GM19324 (cell line): ENCODE measurements around the gene ATXN7L3.
A peak's percentile ranks its signal among the peaks of the same experiment; 100 is the strongest.

Experiments
- ATAC-seq: cut with Tn5 transposase; IDR thresholded peaks from one replicate; pipeline ENCODE4 v1.9.1; 2021; ENCODE audit warnings: mild to moderate bottlenecking, moderate library complexity; ENCODE audit not compliant: unreplicated experiment, low FRiP score

The ATXN7L3 gene

DNA sequence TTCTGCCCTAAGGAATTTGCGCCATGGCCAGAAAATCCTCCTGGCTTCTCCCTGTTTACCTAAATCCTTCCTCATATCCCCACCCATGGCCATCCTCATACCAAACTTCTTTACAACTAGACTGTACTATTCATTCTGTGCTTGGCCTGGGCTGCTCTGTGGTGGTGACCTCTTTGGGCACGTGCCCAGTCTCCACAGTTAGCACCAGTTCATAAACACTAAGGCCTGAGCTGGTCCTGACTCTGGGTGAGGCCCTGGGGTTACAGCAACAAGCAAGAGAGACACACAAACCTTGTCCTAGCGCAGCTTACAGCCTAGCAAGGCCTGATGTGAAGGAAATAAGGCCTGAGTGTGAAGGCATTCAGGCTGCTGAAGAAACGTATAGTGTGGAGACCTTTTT lies 3.1 kb upstream of the ATXN7L3 start:
- ATAC-seq, result no peak

DNA sequence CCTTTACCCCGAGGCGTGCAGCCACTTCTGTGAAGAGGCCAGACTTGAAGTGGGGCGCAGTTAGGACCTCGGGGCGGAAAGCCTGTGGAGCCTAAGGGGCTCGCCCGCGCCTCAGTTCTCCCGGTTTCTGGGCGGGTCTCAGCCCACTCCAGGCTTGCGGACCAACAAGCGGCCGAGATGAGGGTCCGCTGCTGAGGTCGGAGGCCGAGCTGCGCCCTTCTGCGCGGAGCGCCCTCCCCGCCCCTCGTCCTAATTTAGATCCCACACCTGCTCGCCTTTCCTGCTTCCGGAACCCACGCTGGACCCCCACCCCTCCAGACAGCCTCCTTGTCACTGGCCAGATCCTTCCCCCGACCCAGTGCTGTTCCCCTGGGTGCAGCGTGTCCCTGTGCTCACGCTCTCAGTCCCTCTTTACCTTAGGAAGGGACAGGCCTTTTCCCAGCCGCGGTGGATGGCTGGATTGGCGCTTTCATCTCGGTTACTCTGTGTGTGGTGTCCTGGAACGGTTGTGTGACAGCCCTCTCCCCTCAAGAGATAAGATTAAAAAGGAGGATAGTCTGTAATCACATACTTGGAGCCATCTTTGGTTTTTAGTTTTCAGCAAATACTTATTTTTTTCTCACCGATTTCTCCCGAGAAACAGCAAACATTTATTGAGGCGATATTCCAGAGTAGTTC lies 933 bp upstream of the ATXN7L3 start:
- ATAC-seq, result no peak

DNA sequence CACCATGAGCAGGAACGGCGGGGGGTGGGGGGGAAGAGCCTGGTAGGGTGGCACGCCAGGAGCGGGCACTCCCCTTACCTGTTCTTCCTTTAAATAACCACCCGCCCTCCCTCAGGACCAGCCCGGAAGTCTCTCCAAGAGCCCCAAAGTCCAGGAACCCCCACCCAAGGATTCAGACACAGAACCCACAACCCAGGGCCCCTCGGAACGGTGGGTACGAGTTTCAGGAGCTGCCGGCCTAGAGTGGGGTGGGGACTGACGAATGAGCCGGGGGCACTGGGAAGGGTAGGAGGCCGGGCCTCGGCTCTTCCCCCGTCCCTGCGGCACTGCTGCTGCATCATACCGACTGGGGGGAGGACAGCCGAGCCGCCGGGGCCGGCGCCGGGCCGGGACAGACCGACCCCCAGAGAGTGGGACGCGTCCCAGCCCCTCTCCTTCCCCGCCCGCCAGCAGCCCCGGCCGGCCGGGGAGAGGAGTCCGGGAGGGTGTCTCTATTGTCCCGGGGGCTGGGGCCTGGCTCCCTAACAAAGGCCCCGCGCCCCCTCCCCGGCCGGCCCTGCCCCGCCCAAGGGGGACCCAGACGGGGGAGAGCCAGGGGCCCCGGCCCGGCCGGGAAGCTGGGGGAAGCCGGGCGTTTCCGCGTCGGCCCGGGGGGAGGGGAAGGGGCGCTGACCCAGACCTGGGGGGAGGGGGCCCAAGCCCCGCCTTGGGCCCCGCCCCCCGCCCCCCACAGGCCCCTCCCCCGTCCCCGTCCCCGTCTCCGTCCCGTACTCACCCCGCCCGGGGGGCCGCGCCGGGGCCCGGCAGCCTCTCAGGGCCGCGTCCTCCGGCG lies 747 bp downstream of the ATXN7L3 start:
- ATAC-seq, result peak; percentile 30

DNA sequence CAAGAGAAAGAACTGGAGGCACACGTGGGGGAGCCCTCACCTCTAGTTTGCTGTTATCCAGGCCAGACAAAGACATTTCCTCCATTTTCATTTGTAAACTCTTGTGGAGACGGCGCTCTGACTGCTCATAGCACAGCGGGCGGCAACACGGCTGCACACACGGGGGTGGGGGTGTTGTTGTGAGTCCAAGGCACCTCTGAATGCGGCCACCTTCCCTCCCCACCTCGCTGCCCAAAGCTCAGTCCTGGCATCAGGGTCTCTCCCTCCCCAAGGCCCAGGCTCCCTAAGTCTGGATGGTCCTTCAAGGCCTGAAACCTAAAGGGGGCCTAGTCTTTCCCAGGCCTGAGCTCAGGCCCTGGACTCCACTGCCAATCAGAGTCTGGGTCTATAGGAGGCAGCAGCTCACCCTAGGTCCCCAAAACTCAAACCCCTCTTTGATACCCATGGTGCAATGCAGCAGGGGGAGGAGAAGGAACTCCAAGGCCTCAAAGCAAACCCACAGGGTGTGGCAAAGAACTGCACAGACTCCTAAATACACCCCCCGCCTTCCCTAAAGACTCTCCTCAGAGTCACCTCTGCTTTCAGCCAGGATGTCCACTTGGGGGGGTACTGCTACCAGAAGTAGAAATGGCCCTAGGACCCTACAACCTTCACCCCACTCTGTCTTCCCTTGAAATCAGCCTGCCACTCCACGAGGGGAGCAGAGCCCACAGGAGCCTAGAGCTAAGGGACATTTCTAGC lies 1.5 kb downstream of the ATXN7L3 start:
- ATAC-seq, result no peak

DNA sequence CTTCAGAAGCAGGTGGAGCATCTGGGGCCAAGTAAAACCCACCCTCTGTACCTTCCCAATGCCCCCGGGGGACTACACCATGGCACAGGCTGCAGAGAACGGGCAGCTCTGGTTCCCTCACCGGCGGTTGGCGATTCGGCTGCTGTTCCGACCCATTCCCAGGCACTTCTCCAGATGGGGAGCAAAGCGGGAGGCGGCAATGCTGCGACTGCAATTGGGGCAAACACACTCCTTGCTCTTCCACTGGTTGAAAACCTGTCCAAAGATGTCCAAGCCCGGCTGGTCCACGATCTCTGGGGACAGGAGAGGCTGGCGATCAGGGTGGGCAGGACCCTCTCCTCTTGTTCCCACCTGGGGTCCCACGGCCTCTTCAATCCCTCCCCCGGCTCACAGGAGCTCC lies 2.6 kb downstream of the ATXN7L3 start:
- no peak for ATAC-seq

DNA sequence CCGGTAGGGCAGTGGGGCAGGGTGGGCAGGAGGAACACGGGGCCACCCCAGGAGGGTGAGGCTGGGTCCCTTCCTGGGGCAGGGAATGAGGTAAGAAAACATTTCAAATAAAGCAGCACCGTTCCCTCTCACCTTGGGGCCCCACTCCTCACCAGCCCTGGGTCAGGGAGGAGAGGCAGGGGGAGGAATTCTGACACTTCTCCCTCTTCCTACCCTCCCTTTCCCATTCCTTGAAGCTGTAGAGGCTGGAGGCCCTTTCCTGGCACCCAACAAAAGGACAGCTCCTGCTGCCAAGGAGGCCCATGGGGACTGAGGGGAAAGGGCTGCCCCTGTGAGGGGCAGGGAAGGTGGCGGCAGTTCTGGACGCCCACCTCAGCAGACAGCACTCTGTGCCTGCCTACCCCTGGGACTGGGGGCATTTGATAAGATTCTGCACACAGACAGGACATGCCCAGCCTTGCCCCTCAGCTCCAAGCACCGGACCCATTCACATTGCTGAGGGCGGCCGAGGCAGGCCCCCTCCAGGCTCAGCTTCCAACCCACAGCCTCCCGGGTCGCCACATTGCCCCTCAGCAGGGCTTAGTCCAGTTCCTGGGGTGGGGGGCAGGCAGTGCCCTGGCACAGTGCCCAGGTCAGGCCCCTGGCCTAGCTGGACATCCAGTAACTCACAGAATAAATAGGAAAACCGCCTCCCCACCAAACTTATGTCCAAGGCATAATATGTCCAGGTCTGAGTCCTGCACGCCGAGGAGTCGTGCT lies 6.2 kb downstream of the ATXN7L3 start:
- no peak for ATAC-seq

DNA sequence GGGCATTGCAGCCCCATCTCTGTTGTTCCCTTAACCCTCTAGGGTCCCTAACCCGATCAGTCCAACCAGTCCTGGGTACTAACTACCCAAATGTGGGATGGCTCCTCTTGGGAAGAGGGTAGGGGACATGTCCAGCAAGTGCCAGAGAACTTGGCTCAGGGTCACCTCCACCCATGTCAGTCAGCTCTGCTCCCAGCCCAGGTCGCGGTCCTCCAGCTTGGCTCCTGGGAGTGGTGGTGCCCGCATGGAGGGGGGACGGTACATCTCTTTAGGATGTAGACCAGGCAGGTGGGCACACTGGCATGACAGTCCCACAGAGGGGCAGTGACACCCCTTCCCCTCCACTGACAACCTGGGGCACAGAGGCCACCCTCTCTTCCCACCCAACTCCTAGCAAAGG lies 6.9 kb downstream of the ATXN7L3 start:
- ATAC-seq, result no peak

DNA sequence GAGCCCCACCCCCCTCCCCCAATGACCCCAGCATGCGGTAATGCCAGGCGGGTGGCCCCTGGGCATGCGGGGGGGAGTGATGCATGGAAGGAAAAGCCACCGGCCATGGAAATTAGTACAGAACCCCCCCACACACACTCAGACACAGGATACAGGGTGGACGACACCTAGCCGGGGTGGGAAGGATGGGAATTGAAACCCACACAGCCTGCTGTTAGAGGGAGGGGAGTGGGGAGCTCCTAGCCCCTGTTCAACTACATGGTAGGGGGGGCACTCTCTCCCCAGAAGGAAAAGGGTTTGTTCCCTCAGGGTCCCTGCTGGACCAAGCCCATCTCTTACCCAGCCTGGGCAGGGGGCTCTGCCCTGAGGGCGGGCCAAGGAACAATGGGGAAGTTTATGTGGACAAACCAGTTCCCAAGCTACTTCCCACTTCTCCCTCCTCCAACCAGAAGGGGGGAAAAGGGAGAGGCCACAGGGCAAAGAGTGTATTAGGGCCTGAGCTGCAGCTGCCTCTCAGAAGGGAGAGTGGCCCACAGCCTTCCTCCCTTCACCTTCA lies 7.7 kb downstream of the ATXN7L3 start:
- ATAC-seq, result no peak

DNA sequence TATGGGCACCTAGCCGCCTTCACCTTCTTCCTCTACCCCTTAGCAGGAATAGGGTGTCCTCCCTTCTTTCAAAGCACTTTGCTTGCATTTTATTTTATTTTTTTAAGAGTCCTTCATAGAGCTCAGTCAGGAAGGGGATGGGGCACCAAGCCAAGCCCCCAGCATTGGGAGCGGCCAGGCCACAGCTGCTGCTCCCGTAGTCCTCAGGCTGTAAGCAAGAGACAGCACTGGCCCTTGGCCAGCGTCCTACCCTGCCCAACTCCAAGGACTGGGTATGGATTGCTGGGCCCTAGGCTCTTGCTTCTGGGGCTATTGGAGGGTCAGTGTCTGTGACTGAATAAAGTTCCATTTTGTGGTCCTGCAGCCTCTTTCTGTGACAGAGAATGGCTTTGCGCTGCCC lies 8.3 kb downstream of the ATXN7L3 start:
- no peak for ATAC-seq

DNA sequence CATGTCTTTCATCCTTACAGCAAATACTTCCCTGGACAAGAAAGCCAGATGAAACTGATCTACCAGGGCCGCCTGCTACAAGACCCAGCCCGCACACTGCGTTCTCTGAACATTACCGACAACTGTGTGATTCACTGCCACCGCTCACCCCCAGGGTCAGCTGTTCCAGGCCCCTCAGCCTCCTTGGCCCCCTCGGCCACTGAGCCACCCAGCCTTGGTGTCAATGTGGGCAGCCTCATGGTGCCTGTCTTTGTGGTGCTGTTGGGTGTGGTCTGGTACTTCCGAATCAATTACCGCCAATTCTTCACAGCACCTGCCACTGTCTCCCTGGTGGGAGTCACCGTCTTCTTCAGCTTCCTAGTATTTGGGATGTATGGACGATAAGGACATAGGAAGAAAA lies 9.2 kb downstream of the ATXN7L3 start:
- no peak for ATAC-seq

DNA sequence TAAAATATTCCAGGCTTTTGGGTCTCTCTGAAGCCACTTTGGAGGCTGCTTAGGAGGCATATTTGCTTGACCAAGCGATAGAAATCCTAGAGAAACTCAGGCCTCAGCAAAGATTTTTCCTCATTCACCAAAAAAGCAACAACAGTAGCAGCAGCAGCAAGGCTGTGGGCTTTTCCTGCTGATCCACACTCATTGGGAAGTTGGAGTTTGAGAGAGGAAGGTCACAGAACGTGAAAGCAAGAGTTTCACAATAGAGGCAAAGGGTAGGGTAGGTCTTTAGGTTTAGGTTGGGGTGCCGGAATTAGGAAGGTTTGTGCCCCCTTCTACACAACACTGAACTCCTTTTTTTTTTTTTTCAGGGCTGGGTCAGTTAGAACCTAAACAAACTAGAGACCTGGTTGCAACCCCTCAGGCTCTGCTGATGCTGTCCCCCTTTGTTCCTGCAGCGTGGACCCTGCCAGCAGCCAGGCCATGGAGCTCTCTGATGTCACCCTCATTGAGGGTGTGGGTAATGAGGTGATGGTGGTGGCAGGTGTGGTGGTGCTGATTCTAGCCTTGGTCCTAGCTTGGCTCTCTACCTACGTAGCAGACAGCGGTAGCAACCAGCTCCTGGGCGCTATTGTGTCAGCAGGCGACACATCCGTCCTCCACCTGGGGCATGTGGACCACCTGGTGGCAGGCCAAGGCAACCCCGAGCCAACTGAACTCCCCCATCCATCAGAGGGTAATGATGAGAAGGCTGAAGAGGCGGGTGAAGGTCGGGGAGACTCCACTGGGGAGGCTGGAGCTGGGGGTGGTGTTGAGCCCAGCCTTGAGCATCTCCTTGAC lies 10.9 kb downstream of the ATXN7L3 start:
- no peak for ATAC-seq

DNA sequence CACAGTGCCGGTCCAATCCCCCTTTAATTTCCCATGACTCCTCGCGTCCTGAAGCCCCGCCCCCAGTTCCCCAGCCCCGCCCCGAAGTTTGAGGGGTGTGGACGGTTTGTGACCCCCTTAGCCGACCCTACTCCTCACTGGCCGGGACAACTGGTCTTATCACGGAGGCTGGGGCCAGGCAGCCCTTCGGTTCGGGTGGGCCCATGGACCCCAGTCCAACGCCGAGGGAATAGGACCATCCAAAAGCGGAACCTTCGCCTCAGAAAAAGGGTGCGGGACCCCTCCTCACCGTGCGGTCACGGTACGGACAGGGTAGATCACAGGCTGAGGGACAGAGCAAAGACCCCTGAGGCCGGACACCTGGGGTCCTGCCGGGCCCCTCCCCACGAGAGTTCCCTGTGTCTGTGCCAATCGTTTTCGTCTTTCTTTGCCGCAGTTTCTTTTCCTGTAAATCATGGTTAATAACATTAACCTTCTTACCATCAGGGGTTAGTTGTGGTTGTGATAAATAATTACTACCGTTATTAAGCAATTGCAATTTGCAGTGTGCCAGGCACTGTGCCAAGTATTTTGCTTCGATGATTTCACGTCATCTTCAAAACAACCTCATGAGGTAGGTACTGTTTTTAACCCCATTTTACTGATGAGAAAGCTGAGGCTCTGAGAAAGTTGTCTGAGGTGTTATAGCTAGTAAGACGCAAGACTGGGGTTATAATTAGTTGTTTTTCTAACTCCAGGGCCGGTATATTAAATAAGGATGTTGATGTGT lies 12.4 kb downstream of the ATXN7L3 start:
- peak; percentile 43 for ATAC-seq

DNA sequence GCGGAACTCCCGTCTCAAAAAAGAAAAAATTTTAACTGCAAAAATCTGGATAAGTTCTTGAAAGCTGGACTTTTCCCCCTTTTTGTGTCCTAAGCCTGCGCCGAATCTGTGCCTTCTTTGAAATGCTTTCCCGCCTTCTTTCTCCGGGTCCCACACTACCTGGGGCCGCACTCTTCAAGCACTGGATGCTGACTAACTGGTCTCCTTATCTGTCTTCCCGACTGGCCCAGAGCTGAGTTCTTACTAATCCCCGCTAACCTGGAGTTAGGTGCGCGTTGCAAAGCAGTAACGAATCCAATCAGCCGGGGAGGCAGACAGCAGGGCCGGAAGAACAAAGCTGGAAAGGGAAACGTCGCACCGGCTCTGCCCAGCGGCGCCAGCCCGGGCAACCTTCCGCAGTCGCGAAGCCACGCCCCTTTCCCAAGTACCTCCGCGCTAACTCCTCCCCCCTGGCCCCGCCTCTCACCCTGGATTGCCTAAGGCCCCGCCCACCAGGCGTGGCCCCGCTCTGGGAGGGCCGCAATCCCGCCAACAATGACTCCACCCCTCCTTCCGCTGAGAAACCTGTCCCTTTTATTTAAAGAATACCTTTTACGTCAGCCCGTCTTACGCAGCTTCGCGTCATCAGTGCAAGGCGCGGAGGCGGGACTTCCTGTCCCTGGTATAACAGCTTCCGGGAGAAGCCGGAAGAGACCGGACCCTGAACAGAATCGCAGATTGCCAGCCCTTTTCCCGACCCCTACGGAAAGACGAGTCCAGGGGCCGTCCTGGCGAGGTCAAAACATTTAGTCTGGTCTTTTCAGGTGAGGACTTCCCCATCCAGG lies 13.2 kb downstream of the ATXN7L3 start, which contains the start of gene TMUB2:
TSS of gene TMUB2 (plus strand) at position 666 of the 824 bp plus-strand sequence. CDS start 737 bp downstream, outside the sequence.
- peak; percentile 93 for ATAC-seq

DNA sequence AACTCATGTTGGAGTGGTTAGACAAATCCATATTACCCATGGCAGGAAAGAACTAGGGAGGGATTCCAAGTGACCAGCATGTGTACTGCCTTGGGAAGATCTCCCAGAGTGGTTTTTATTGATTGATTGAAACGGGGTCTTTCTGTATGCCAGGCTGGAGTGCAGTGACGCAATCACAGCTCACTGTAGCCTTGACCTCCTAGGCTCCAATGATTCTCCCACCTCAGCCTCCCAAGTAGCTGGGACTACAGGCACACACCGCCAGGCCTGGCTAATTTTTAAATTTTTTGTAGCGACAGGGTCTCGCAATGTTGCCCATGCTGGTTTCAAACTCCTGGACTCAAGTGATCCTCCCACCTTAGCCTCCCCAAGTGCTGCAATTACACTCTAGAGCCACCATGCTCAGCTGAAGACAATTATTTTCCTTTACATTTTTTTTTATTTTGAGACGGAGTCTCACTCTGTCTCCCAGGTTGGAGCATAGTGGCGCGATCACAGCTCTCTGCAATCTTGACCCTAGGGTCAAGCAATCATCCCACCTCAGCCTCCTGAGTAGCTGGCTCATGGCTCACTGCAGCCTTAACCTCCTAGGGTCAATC lies 15.4 kb downstream of the ATXN7L3 start:
- no peak for ATAC-seq

DNA sequence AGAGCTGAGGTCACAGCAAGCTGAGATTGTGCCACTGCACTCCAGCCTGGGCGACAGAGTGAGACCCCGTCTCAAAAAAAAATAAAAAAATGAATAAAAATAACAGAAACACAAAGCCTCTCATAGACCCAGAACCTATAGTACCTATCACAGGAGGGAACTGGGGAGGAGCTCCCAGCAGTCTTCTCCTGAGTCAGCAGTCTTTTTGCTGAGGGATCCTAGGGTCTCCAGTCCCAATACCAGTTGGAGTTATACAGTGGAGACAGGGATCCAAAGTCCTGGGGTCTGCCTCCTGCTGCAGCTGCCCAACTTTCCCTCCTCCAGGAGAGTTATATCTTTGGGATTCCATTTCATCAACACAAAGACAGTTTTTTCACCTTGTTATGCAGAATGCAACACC lies 16.7 kb downstream of the ATXN7L3 start:
- ATAC-seq, result no peak

DNA sequence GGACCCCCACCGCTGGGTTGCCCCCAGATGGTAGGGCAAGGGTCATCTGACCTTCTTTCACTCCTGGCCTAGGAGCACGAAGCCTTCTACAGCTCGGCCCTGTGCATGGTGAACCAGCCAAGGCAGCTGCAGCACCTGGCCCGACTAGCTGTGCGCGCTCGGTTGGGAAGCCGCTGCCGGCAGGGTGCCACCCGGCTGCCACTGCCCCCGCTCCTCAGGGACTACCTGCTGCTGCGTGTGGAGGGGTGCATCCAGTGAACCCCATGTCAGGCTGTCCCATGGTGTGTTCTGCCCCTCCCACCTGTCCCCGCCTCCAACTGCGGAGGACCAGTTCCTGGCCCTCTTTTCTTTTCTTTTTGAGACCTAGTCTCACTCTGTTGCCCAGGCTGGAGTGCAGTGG lies 21.6 kb downstream of the ATXN7L3 start:
- ATAC-seq, result no peak

DNA sequence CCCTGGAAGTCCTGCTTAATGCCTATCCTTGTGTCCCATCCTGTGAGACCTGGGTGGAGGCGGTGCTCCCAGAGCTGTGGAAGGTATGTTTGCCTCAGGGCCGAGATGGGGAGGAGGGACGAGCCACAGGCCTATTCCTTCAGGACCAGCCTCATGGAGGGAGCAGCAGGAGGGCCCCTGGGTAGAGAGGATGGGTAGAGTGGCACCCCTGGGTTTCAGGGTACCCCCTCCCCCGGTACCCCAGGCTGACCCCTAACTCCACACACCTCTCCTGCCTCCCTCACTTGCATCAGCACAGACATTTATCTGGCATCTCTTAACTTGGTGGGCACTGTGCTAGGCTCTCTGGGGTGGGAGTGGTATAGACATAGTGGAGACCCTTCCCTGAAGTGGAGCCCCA lies 22.0 kb downstream of the ATXN7L3 start:
- ATAC-seq, result no peak
